ENCODE results near the gene NFIC.
"Not testable (repeated sequence)": the region's sequence is repeated elsewhere in the genome, so short reads cannot be mapped to it uniquely, and the experiment has no call there.

The NFIC gene

GRCh38 chr19:3398114-3398899 lies 31.9 kb downstream of the NFIC start:
- no peak for DNase-seq (ENCODE audit: low read depth in 2 of 2)

GRCh38 chr19:3398900-3399278 lies 32.5 kb downstream of the NFIC start:
- no peak for DNase-seq (ENCODE audit: low read depth in 2 of 2)

GRCh38 chr19:3399311-3399710 lies 32.9 kb downstream of the NFIC start:
- not testable (repeated sequence) for DNase-seq (ENCODE audit: low read depth in 2 of 2)

DNA sequence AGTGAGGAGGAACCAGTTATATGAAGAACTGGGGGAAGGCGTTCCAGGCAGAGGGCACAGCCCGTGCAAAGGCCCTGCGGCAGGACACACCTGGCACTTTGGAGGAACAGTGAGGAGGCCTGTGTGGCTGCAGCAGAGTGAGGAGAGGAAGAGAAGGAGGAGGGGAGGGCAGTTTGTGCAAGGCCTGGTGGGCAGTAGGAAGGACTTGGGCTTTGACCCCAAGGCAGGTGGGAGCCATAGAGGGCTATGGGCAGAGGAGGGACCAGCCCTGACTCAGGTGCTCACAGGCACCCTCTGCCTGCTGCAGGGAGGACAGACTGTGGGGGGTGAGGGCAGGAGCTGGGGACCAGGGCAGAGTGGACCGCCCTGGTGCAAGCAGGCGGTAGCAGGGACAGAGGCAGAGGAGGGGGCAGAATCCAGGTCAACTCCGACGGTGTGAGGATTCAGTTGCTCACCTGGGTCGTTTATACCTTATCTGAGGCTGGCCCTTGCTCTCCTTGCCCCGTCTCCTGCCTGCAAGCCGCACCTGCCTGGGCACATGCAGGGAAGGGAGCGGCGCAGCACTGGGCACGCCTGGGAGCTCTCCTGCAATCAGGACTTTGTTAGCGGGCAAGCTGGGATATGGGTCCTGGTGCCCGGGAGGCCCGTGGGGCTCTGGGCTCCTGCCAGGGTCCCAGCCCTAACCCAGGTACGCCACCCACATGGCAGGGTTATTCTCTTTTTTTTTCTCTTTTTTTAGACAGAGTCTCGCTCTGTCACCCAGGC lies 34.8 kb downstream of the NFIC start:
- DNase-seq (ENCODE audit: low read depth in 2 of 2): no peak

GRCh38 chr19:3402631-3403443 lies 36.5 kb downstream of the NFIC start:
- no peak for DNase-seq (ENCODE audit: low read depth in 2 of 2)

DNA sequence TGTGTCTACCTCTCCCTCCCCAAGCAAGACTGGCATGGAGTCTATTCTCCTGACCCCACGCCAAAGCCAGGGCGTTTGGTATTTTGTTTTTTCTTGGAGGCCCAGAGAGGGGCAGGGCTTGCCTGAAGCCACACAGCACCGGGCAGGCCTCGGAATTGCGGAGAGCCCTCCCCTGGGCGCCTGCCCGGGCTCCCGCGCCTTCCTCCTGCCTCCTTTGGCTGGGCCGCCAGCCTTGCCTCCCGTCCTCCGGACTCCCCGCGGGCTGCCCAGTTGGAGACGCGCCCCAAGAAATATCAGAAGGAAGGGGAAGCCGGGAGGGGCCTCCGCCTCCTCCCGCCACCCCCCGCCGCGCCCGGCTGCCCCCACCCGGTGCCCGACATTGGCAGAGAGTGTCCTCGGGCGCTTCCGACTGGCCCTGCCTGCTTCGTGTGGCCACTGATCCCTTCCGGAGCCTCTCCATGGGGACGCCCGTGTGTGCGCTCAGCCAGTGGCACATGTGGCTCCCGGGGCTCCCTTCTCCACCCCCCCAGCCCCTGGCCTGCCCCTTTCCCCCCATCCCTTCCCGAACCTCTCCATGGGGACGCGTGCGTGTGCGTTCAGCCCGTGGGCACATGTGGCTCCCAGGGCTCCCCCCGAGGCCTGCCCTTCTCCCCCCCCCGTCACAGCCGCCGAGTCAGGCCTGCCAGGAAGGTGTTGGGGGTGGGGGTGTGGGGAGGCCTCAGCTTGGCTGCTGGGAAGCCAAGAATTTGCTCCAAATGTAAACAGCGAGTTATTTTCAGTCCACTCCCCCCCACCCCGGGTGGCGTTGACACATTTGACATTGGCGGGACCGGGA lies 37.3 kb downstream of the NFIC start:
- DNase-seq (ENCODE audit: low read depth in 2 of 2): peak; percentile 85

DNA sequence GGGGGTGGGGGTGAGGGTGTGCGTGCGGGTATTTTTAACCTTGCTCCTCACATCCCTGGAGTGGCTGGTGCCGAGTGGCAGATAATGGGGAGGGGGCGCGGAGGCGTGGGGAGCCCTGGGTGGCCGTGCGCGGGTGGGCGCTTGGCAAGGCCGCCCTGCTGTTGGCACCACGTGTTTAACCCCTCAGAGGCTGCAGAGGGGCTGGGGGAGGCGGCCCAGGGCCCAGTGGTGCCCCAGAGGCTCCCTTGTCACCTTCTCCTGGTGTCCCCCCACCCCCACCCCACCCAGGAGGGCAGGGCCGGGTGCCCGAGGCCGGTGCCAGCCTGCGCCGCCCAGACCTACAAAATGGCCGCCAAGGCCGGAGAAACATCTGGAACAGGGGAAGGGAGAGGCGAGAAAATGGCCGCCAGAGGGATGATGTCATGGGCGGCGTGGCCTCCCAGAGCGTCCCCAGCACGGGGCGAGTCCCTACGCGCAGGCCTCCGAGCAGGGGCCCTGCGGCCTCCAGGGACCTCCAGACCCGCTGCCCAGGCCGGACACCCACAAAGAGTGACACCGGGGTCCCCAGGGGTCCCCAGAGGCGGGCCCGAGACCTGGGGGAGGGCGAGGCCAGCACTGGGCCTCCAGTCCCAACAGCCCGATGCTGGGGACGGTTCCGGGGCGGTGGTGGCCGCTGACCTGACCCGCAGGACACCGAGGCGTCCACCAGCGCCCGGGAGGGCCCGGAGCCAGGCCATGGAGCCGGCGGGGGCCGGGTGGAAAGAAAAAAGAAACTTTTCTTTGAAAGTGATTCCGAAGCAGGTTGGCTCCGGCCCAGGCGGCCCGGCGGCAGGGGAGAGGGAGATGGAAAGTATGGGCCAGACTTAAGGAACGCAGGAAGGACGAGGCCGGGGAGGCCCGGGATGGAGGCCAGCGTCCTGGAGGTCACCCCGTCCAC lies 38.2 kb downstream of the NFIC start:
- DNase-seq (ENCODE audit: low read depth in 2 of 2): peak; percentile 67 to 69

- no peak for DNase-seq (ENCODE audit: low read depth in 2 of 2)
Observed at GRCh38 chr19:3405261-3405653, 38.9 kb downstream of the NFIC start.

DNA sequence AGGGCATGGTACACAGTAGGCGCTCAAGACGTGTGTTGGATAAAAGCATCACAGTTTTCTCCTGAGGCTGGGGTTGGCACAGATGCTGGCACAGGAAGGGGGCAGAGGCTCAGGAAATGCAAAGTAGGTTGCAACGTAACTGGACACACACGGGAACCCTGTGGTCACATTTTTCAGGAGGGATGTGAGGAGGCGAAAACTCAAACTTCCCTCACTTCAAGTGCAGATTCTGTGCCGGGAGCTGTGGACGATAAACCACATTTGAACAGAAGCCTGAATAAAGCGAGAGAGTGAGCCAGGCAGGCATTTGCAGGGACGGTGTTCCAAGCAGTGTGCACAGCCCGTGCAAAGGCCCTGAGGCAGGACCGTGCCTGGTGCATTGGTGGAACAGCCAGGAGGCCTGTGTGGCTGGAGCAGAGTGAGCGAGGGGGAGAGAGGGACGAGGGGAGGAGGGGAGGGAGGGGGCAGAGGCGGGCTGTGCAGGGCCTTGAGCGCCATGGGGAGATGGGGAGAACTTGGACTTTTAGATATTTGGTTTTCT lies 40.3 kb downstream of the NFIC start:
- no peak for DNase-seq (ENCODE audit: low read depth in 2 of 2)

DNA sequence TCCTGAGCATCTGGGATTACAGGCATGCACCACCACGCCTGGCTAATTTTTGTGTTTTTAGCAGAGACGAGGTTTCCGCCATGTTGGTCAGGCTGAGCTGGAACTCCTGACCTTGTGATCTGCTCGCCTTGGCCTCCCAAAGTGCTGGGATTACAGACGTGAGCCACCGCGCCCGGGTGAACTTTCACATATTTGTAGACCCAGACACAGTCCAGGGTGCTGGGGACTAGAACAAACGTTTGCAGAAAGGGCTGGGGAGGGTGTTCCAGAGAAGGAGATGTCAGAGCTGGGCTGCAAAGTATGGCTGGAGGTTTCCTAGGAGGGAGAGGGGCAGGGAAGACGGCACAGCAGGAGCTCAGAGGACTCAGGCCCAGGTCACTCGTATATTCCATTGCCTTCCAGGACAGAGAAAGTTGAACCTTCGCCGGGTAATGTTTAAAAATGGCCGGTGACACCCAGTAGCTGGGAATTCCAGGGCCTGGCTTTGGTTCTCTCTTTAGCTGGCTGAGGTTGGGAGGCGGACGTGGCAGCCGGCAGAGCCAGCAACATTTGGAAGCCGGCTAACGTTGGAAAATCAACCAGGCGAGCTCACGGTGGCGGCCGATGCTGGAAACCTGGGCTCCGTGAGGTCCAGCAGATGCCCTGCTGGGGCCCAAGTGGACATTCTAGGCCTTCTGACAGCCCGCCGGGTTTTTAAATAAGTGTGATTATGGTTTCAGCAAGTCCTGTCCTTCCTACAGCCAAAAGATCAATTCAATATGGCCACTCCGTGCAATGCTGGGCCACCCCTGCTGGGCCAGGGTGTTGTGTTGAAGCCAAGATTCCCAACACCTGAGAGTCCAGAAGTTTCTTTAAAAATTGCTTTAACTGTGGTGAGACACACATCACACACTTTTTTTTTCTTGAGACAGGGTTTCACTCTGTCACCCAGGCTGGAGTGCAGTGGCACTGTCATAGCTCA lies 41.5 kb downstream of the NFIC start:
- no peak for DNase-seq (ENCODE audit: low read depth in 2 of 2)

GRCh38 chr19:3408996-3409345 lies 42.6 kb downstream of the NFIC start:
- no peak for DNase-seq (ENCODE audit: low read depth in 2 of 2)

- no peak for DNase-seq (ENCODE audit: low read depth in 2 of 2)
Observed at GRCh38 chr19:3409346-3410064, 43.1 kb downstream of the NFIC start.

DNA sequence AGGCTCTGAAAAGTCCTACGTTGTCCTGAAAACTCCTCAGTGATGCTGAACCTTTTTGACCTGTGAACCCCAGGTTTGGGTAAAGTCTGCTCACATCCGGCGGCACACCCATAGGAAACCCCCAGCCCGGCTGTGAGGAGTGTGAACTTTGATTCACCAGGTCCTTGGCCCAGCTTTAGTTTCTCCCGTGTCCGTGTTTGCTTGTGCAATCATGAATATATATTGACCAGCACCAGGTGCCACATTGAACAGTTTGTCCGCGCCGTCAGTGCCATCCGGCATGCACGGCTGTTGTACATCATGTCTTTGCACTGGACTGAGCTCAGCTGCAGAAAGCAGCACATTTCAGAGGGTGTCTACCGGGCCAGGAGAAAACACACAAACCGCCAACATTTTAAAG lies 45.3 kb downstream of the NFIC start:
- DNase-seq (ENCODE audit: low read depth in 2 of 2): no peak

DNA sequence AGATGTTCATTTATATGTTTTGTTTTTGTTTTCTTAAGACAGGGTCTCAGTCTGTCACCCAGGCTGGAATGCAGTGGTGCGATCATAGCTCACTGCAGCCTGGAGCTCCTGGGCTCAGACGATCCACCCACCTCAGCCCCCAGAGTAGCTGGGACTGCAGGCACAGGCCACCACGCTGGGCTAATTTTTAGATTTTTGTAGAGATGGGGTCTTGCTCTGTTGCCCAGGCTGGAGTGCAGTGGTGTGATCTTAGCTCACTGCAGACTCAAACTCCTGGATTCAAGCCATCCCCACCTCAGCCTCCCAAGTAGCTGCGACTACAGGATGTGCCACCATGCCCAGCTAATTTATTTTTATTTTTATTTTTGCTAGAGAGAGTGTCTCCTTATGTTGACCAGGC lies 45.7 kb downstream of the NFIC start:
- no peak for DNase-seq (ENCODE audit: low read depth in 2 of 2)

- DNase-seq (ENCODE audit: low read depth in 2 of 2): no peak
Observed at GRCh38 chr19:3413796-3414327, 47.5 kb downstream of the NFIC start.

DNA sequence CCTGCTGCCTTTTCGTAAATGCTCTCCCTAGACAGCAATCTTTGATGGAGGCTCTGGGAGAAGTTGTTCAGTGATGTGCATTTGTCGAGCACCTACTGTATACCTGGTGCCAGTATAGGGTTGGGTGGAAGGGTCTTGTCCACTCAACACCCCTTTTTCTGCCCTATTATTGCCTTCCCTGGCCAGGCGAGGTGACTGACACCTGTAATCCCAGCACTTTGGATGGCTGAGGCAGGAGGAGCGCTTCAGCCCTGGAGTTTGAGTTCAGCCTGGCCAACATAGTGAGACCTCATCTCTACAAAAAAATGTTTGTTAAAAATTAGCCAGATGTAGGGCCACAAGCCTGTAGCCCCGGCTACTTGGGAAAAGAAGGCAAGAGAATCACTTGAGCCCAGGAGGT lies 49.3 kb downstream of the NFIC start:
- DNase-seq (ENCODE audit: low read depth in 2 of 2): no peak

GRCh38 chr19:3420244-3420755 lies 53.9 kb downstream of the NFIC start:
- DNase-seq (ENCODE audit: low read depth in 2 of 2): no peak
